Left lung (tissue), 10 donors: ENCODE data around the gene CASK. TPM values are rescaled to one million over a fixed set of nuclear protein-coding genes. Genes with fewer than 3 reads are reported as not detected.

Source experiments
- ATAC-seq: fragments of 200-7000 bp; cut with Tn5 transposase; one replicate; pipeline ENCODE4 v1.9.1; 2020; ENCODE audit warnings: moderate library complexity
- DNase-seq, 4 donors: peaks; one replicate each; pipeline ENCODE4 v3.0.0-alpha.2; 2013 to 2020
- H3K27ac ChIP-seq, 2 donors: fragments of 200-600 bp; sonication (generic) in 1 of 2; one replicate each; pipeline versions ENCODE4 v1.5.0 to v1.8.0; 2020 to 2021
- H3K27me3 ChIP-seq, 2 donors: fragments of 200-600 bp; sonication (generic) in 1 of 2; one replicate each; pipeline versions ENCODE4 v1.5.0 to v1.8.0; 2020 to 2021
- H3K36me3 ChIP-seq, 2 donors: fragments of 200-600 bp; sonication (generic) in 1 of 2; one replicate each; pipeline versions ENCODE4 v1.5.0 to v1.8.0; 2020 to 2021
- H3K4me1 ChIP-seq, 2 donors: fragments of 200-600 bp; one replicate each; pipeline ENCODE4 v1.8.0; 2021
- H3K4me3 ChIP-seq, 2 donors: fragments of 200-600 bp; sonication (generic) in 1 of 2; one replicate each; pipeline versions ENCODE4 v1.5.0 to v1.8.0; 2020 to 2021; ENCODE audit warnings: mild to moderate bottlenecking in 1 of 2
- H3K9me3 ChIP-seq, 2 donors: fragments of 200-600 bp; sonication (generic) in 1 of 2; one replicate each; pipeline versions ENCODE4 v1.5.0 to v1.8.0; 2020 to 2021
- intact Hi-C, 2 donors: fragments of 100-400 bp; cut with DNase I; formaldehyde crosslinking; loops; one replicate each; pipeline versions ENCODE4 v1.11.2 to v1.14.2; 2022
- polyA plus RNA-seq, 6 donors: library from polyadenylated mRNA; unstranded; fragments of 120-200 nt; gene quantifications; one replicate each; pipeline ENCODE4 v1.2.1, GENCODE V29; 2013; ENCODE audit not compliant: insufficient read length in 6 of 6
- total RNA-seq, 2 donors: library from RNA; stranded (reverse); fragmentation: NEBNext Ultra II Directional; extraction: Animal tissue kit (Norgen Biotek cat#: 25700); gene quantifications; one replicate each; pipeline ENCODE4 v1.2.1, GENCODE V29; 2021
- TF ChIP-seq, protein P1 (sequence below), 2 donors: fragments of 200-600 bp; sonication (generic) in 1 of 2; IDR thresholded peaks; one replicate each; pipeline versions ENCODE4 v1.5.0 to v1.8.0; 2021; ENCODE audit warnings: antibody characterized with exemption in 2 of 2
- donor health status: DM: no; HTN: yes; CAD: no.
- donor health status: DM: no; HTN: no; CAD: no.

Gene CASK
- total and polyA plus RNA-seq, 8 donors = 48.2 to 70.7 (median 56.9) TPM

DNA sequence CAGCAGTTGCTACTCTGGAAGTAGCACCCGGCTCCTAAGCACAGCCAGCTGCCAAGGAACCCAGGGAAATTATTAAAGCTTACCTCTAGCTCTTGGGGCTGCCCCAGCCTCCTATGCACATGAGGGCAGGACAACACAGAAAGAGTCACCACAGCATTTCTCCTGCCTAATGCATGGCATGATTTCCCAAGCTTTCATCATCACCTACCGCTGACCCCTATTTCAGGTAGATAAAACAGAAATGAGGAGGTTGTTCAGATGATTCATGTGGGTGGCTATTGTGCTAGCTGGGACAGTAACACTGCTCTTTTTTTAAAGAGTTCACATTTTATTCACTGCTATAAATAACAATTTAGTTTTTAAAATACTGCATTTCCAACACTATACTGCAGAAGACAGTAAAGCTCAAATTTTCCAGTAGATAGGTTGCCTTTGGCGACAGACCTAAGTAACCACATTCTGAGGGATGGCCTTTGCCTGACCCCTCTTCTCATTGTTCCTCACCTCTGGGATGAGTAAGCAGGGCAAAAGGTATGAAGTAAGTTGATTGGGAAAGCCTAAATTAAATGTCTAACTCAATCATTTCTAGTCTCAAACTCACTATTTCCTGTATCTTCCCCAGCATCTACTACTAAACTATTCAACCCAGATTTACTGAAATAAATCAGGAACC, 16.7 kb downstream of the CASK start:
- Histone ChIP-seq H3K9me3 (no peaks in the 10 kb centered on the region), H3K27me3 (no peaks in the 10 kb centered on the region), H3K36me3 (no peaks in the 10 kb centered on the region), H3K4me3 (no peak overlapping the region), H3K27ac (no peak overlapping the region), H3K4me1 (peaks cover 0 to 3% of the 10 kb centered on the region in 2 donors)
- DNase-seq (no peak), ATAC-seq (no peak)
- TF ChIP-seq, protein P1, sequence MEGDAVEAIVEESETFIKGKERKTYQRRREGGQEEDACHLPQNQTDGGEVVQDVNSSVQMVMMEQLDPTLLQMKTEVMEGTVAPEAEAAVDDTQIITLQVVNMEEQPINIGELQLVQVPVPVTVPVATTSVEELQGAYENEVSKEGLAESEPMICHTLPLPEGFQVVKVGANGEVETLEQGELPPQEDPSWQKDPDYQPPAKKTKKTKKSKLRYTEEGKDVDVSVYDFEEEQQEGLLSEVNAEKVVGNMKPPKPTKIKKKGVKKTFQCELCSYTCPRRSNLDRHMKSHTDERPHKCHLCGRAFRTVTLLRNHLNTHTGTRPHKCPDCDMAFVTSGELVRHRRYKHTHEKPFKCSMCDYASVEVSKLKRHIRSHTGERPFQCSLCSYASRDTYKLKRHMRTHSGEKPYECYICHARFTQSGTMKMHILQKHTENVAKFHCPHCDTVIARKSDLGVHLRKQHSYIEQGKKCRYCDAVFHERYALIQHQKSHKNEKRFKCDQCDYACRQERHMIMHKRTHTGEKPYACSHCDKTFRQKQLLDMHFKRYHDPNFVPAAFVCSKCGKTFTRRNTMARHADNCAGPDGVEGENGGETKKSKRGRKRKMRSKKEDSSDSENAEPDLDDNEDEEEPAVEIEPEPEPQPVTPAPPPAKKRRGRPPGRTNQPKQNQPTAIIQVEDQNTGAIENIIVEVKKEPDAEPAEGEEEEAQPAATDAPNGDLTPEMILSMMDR (IDR thresholded peaks at IDR 0.05) = no peak
- intact Hi-C loops = no loop called here

DNA sequence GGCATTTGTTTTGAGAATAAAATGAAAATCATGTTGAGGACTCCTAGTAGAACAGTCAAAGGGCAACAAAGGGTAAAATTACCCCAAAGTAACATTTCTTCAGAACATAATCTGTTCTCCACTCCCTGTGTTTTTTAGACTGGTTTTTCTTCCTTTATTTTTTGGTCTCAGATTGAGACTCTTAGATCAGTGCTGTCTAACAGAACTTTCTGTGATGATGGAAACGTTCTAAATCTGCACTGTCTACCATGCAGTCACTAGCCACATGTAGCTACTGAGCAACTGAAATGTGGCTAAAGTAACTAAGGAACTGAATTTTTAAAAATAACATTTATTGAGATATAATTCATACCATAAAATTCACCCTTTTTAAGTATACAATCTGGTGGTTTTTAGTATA, 19.8 kb downstream of the CASK start:
- ATAC-seq (no peak), DNase-seq (no peak)
- TF ChIP-seq, protein P1 (IDR thresholded peaks at IDR 0.05) = no peak
- intact Hi-C loops = no loop called here
- no peaks in the 10 kb centered on the region for H3K4me1 ChIP-seq
- no peaks in the 10 kb centered on the region for H3K27me3 ChIP-seq
- H3K9me3 ChIP-seq = no peaks in the 10 kb centered on the region
- H3K36me3 ChIP-seq = no peaks in the 10 kb centered on the region
- H3K4me3 ChIP-seq = no peak overlapping the region
- no peak overlapping the region for H3K27ac ChIP-seq

DNA sequence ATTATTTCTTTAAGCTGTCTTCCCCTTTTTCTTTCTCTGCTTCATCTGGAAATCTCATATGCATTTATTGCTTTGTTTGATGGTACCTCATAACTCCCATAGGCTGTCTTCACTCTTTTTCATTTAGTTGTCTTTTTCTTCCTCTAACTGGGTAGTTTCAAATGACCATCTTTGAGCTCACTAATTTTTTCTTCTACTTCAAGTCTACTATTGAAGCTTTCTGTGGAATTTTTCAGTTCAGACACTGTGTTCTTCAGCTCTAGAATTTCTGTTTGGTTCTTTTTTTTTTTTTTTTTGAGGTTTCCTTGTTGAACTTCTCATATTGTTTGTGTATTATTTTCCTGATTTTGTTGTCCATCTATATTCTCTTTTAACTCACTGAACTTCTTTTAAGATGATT, 23.0 kb downstream of the CASK start:
- Histone ChIP-seq H3K36me3 (no peaks in the 10 kb centered on the region), H3K4me3 (no peak overlapping the region), H3K9me3 (peaks cover 0 to 12% of the 10 kb centered on the region in 2 donors), H3K27me3 (no peaks in the 10 kb centered on the region), H3K4me1 (no peaks in the 10 kb centered on the region), H3K27ac (no peak overlapping the region)
- TF ChIP-seq, protein P1 (IDR thresholded peaks at IDR 0.05) = no peak
- DNase-seq (no peak), ATAC-seq (no peak)
- intact Hi-C loops = no loop called here

DNA sequence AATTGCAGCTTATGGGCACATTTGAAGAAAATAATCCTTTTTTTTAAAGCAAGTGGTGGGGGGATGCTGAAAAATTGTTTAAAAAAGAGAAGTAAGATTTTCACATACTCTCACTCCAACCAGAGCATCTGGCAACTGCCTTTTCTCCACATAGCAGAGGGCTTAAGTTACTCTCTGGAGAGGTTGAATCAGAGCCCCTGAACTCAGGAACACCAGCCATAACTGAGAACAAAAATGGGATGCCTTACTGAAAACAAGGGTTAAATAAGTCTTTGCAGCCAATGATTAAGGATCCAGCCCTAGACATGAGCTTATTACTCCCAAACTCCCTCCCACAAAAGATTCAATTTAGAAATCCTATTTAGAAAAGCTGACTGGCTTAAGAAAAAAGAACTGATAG, 27.5 kb downstream of the CASK start:
- Histone ChIP-seq H3K27ac (no peak overlapping the region), H3K4me3 (no peak overlapping the region), H3K4me1 (no peaks in the 10 kb centered on the region), H3K36me3 (no peaks in the 10 kb centered on the region), H3K27me3 (no peaks in the 10 kb centered on the region), H3K9me3 (peaks cover 0 to 12% of the 10 kb centered on the region in 2 donors)
- TF ChIP-seq, protein P1 (IDR thresholded peaks at IDR 0.05) = no peak
- intact Hi-C loops = no loop called here
- no peak for DNase-seq
- no peak for ATAC-seq

DNA sequence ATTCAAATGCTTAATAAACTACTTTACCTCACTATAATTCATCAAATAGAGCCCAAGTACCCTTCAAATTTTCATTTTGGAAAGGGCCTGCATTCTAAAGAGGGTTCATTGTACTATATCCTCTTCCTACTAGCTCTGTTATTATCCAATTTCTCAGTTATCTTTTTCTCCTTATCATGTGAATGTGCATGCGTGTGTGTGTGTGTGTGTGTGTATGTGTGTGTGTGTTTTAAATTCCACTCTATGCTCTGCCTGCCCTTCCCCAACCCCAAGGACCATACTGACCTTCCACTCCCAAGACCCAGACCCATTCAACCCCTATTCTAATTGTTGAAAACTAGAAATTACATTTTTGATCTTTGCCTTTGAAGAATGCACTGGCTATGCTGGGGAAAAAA, 33.3 kb downstream of the CASK start:
- no peak overlapping the region for H3K27ac ChIP-seq
- intact Hi-C loops = no loop called here
- DNase-seq (no peak), ATAC-seq (no peak)
- H3K9me3 ChIP-seq = no peaks in the 10 kb centered on the region
- H3K4me1 ChIP-seq = no peaks in the 10 kb centered on the region
- TF ChIP-seq, protein P1 (IDR thresholded peaks at IDR 0.05) = no peak
- H3K36me3 ChIP-seq = no peaks in the 10 kb centered on the region
- H3K4me3 ChIP-seq = no peak overlapping the region
- no peaks in the 10 kb centered on the region for H3K27me3 ChIP-seq
